Activated CD4-positive, alpha-beta T cell treated with anti-CD3 and anti-CD28 coated beads, Interleukin-2, amount 10 ng/mL, durations not matched to agents 24 days and 14 days (primary cell): ENCODE data around the gene SUMF2. TPM values are rescaled to one million over a fixed set of nuclear protein-coding genes. Genes with fewer than 3 reads are reported as not detected.
A peak's percentile ranks its signal among the peaks of the same experiment; 100 is the strongest.
"Not testable (repeated sequence)": the region's sequence is repeated elsewhere in the genome, so short reads cannot be mapped to it uniquely, and the experiment has no call there.

Experiments
- DNase-seq: peaks from one replicate; pipeline ENCODE4 v3.0.0; 2022
- H3K27ac Mint-ChIP-seq: one replicate; pipeline ENCODE4 v1.8.0; 2022; ENCODE audit warnings: mild to moderate bottlenecking, mixed read lengths
- H3K27me3 Mint-ChIP-seq: one replicate; pipeline ENCODE4 v1.8.0; 2022; ENCODE audit warnings: mixed read lengths
- H3K36me3 Mint-ChIP-seq: one replicate; pipeline ENCODE4 v1.8.0; 2022; ENCODE audit warnings: low read depth, mild to moderate bottlenecking, mixed read lengths
- H3K4me1 Mint-ChIP-seq: one replicate; pipeline ENCODE4 v1.8.0; 2021; ENCODE audit warnings: mixed read lengths
- H3K4me3 Mint-ChIP-seq: one replicate; pipeline ENCODE4 v1.8.0; 2022; ENCODE audit warnings: mild to moderate bottlenecking, moderate library complexity, mixed read lengths
- H3K9me3 Mint-ChIP-seq: one replicate; pipeline ENCODE4 v1.8.0; 2021; ENCODE audit warnings: mixed read lengths
- intact Hi-C: fragments of 100-400 bp; cut with micrococcal nuclease; formaldehyde crosslinking; loops from one replicate; pipeline ENCODE4 v1.15.1; 2023
- total RNA-seq: library from RNA; stranded (reverse); gene quantifications from 2 replicates; pipeline ENCODE4 v1.2.3, GENCODE V29; 2022

The SUMF2 gene
- total RNA-seq, 1 donor from 2014 or later: 154 TPM

DNA sequence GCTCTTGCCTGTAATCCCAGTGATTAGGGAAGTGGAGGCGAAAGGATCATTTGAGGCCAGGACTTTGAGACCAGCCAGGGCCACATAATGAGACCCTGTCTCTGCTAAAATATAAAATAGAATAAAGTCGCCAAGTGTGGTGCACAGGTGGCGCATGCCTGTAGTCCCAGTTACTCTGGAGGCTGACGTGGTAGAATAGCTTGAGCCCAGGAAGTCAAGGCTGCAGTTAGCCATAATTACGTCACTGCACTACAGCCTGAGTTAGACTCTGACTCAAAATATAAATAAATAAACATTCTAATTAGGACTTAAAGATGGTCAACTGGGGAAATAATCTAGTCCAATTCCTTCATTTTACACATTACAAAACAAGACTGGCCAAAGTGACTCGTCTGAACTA is 41.4 kb downstream of the SUMF2 start:
- DNase-seq: peak; percentile 74
- peaks cover 11% of the 10 kb centered on the region for H3K9me3 Mint-ChIP-seq
- intact Hi-C loops: loop anchor here (5.0 kb wide), 2 partner anchors 153 to 533 kb away; partner anchors contain the start of genes MRPS17 and VOPP1
- H3K27ac Mint-ChIP-seq: peak overlapping the region; percentile 98
- peaks cover 22% of the 10 kb centered on the region for H3K4me1 Mint-ChIP-seq
- H3K27me3 Mint-ChIP-seq: no peaks in the 10 kb centered on the region
- peaks cover 54% of the 10 kb centered on the region for H3K36me3 Mint-ChIP-seq
- H3K4me3 Mint-ChIP-seq: peak overlapping the region; percentile 95

DNA sequence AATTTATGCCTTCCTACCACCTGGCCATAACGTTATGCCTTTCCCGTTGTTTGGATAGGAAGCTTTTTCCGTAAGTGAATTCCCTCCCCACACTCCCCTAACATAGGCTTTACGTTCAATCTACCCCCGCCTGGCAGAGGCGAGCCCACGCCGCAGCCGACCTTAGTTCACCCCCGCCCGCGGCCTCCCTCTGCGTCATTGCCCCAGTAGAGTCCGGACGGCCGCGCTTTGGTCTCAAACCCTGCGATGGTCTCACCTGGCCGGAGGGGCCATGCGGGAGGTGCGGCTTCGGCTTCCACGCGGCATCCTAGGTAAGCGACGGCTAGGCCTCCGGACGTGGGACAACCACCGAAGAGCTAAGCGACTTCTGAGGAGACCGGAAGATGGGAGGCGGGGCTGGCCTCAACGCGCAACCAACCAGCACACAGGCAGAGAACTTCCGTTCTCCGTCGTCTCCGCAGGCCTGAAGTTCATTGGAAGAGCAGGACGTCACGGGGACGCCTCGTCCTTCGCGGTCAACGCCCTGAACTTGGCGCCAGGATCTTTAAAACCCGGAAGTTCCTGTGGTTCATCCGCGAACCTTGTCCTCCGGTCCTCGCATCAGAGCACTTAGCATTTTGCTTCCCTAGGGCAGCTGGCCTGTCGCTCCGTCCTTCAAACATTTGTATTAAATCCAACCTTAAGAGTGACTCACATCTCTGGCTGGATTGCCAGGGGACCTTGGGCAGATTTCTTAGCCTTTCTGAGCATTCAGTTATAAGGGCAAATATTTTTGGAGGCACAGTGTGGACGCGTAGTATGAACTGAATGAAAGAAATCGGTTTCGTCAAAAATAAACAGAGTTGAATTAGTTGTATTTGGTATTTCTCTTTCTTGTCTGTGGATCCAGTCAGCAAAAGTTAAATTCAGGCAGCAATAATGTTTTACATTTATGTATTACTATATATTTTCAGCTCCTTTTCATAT is 42.3 kb downstream of the SUMF2 start, which contains the start of gene CHCHD2:
CHCHD2 (minus strand) TSS at position 369 of the 966 bp plus-strand sequence; CDS start at position 306, 63 bp downstream.
- H3K4me3 Mint-ChIP-seq: peak within 1 kb of the TSS; percentile 95
- intact Hi-C loops: loop anchor here (1.0 to 5.0 kb wide), 7 partner anchors 42 to 1347 kb away; partner anchors contain the start of genes CCT6A, MRPS17, PSPH and SEC61G
- DNase-seq: peak; percentile 98
- peaks cover 11% of the 10 kb centered on the region for H3K9me3 Mint-ChIP-seq
- H3K4me1 Mint-ChIP-seq: peaks cover 23% of the 10 kb centered on the region
- H3K27me3 Mint-ChIP-seq: no peaks in the 10 kb centered on the region
- H3K27ac Mint-ChIP-seq: peak within 1 kb of the TSS; percentile 98
- H3K36me3 Mint-ChIP-seq: peaks cover 45% of the 10 kb centered on the region

DNA sequence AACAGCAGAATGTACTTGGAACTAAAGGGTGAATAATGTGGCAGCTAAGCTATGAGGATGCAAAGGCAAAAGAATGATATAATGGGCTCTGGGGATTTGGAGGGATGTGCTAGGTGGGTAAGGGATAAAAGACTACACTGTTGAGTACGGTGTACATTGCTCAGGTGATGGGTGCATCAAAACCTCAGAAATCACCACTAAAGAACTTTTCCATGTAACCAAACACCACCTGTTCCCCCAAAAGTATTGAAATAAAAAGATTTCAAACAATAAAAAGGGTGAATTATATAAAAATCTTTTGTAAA is 43.8 kb downstream of the SUMF2 start:
- intact Hi-C loops: loop anchor here (2.0 to 5.0 kb wide), 3 partner anchors 97 to 536 kb away; partner anchors contain the start of genes MRPS17 and VOPP1
- Mint-ChIP-seq H3K9me3 (peaks cover 11% of the 10 kb centered on the region), H3K27me3 (no peaks in the 10 kb centered on the region), H3K4me3 (peak overlapping the region; percentile 95), H3K27ac (peak overlapping the region; percentile 98), H3K36me3 (peaks cover 33% of the 10 kb centered on the region), H3K4me1 (peaks cover 23% of the 10 kb centered on the region)
- no peak for DNase-seq

DNA sequence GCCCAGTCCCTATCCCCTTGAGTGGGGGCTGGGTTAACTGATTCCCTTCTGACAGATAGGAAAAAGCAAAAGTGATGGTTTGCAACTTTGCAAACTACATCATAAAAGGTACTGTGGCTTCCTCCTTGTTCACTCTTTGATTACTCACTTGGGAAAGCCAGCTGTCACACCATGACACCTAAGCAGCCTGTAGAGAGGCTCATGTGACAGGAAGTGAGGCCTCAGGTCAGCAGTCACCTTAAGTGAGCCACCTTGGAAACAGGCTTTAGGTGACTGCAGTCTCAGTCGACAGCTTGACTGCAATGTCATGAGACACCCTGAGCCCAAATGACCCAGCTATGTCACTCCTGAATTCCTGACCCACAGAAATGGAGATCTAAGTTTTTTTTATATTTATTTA is 46.5 kb downstream of the SUMF2 start:
- no peak for DNase-seq
- Mint-ChIP-seq H3K27ac (no peak overlapping the region), H3K4me1 (peaks cover 14% of the 10 kb centered on the region), H3K4me3 (no peak overlapping the region), H3K36me3 (peaks cover 20% of the 10 kb centered on the region), H3K27me3 (peaks cover 8% of the 10 kb centered on the region), H3K9me3 (peaks cover 11% of the 10 kb centered on the region)
- intact Hi-C loops: no loop called here

DNA sequence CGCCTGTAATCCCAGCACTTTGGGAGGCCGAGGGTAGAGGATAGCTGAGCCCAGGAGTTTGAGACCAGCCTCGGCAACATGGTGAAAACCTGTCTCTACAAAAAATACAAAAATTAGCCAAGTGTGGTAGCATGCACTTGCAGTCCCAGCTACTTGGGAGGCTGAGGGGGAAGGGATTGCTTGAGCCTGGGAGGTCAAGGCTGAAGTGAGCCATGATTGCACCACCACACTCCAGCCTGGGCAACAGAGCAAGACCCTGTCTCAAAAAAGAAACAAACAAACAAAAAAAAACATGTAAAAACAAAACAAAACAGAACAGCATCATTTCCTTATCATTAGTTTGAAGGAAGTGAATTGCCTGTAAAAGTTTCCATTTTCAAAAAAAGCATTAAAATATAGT is 48.2 kb downstream of the SUMF2 start:
- intact Hi-C loops, H3K27ac Mint-ChIP-seq, H3K4me3 Mint-ChIP-seq, DNase-seq, H3K36me3 Mint-ChIP-seq, H3K4me1 Mint-ChIP-seq, H3K9me3 Mint-ChIP-seq: not testable (repeated sequence)
- peaks cover 14% of the 10 kb centered on the region for H3K27me3 Mint-ChIP-seq

DNA sequence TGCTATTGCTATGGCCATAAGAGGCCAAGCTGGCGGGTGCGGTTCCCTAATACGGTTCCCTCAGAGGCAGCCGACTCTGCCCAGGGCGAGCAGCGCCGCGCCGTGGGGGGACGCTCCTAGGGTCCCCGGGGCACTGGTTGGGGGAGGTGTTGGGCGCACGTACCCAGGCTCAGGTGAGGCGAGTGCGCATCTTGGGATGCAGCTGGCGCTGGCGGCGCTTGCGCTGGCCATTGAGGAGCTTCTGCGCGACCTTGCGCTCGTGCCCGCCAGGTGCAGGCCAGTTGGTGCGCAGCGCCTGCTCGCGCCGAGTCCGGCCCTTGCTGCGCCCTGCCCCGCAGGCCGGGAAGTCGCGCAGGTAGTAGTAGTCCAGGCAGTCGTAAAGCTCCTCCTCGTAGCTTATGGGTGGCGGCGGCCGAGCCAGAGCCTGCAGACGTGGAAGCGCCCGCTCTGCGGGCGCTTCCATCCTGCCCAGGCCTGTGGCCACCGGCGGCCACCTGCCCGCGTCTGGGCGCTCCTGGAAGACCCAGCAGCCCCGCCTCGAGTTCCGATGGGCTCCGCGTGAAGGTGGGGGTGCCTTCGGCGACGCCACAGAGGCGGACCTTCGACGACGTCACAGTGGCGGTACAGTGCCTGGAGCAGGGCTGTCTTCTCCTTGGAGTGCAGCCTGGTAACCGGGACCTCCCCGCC is 51.9 kb downstream of the SUMF2 start, which contains the start of gene NUPR2:
NUPR2 (minus strand) TSS at position 566 of the 687 bp plus-strand sequence; CDS start at position 463, 103 bp downstream.
- Mint-ChIP-seq H3K9me3 (no peaks in the 10 kb centered on the region), H3K36me3 (no peaks in the 10 kb centered on the region), H3K4me1 (no peaks in the 10 kb centered on the region), H3K27ac (no peak within 1 kb of the TSS), H3K4me3 (no peak within 1 kb of the TSS), H3K27me3 (peaks cover 20% of the 10 kb centered on the region)
- intact Hi-C loops: no loop called here
- no peak for DNase-seq

DNA sequence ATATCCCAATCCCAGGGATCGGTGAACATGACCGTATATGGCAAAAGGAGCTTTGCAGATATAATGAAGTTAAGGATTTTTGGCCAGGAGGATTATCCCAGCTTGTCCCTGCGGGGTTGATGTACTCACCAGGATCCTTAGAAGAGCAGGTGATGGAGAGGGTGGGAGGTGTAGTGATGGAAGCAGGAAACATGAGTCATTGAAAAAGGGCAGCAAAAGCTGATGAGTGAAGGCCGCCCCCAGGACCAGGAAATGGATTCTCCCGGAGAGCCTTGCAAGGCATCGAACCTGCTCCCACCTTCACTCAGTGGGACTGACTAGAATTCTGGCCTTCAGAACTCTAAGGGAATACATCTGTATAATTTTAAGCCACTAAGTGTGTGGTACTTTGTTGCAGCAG is 57.4 kb downstream of the SUMF2 start:
- Mint-ChIP-seq H3K36me3 (no peaks in the 10 kb centered on the region), H3K9me3 (no peaks in the 10 kb centered on the region), H3K4me1 (no peaks in the 10 kb centered on the region), H3K4me3 (no peak overlapping the region), H3K27me3 (peaks cover 10% of the 10 kb centered on the region), H3K27ac (no peak overlapping the region)
- intact Hi-C loops: no loop called here
- no peak for DNase-seq

DNA sequence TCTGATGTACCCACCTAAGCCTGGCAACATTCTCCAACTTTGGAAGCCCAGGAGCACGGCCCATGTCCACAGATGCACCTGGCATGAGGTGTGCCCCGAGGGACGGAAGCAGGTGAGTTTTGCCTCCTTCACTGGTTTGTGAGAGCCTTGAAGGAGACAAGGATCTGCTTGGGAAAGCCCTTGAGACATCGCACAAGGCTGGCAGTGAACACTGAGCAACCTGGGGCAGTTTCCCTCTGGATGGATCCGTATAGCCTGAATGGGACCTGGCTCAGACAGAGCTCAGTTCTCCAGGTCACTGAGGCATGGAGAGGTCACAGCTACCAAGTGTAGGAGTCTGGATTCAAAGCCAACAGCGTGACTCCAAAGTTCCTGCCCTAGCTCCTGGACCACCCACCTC is 60.9 kb downstream of the SUMF2 start:
- H3K9me3 Mint-ChIP-seq: no peaks in the 10 kb centered on the region
- H3K4me1 Mint-ChIP-seq: no peaks in the 10 kb centered on the region
- no peak overlapping the region for H3K4me3 Mint-ChIP-seq
- no peak overlapping the region for H3K27ac Mint-ChIP-seq
- no peaks in the 10 kb centered on the region for H3K27me3 Mint-ChIP-seq
- no peak for DNase-seq
- intact Hi-C loops: no loop called here
- no peaks in the 10 kb centered on the region for H3K36me3 Mint-ChIP-seq

DNA sequence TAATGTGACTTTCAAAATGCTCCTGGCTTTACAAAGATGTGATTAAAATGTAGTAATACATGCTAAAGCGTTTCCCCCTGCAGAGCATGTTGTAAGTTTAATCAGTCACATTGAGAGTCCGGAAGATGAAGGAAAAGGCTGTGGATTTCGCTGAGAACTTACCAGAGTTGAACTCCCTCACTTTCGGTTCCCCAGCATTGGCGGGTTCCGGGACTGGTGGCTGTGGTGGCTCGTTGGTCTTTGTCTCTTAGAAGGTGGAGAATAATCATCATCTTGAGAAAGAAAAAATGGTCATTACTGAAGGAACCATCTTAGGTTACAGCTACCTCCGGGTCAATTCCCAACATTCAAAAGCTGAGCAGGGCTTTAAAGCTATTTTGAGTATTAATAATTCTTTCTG is 61.7 kb downstream of the SUMF2 start:
- intact Hi-C loops: no loop called here
- no peak overlapping the region for H3K27ac Mint-ChIP-seq
- no peaks in the 10 kb centered on the region for H3K36me3 Mint-ChIP-seq
- no peaks in the 10 kb centered on the region for H3K4me1 Mint-ChIP-seq
- no peak overlapping the region for H3K4me3 Mint-ChIP-seq
- H3K27me3 Mint-ChIP-seq: no peaks in the 10 kb centered on the region
- no peaks in the 10 kb centered on the region for H3K9me3 Mint-ChIP-seq
- DNase-seq: no peak

DNA sequence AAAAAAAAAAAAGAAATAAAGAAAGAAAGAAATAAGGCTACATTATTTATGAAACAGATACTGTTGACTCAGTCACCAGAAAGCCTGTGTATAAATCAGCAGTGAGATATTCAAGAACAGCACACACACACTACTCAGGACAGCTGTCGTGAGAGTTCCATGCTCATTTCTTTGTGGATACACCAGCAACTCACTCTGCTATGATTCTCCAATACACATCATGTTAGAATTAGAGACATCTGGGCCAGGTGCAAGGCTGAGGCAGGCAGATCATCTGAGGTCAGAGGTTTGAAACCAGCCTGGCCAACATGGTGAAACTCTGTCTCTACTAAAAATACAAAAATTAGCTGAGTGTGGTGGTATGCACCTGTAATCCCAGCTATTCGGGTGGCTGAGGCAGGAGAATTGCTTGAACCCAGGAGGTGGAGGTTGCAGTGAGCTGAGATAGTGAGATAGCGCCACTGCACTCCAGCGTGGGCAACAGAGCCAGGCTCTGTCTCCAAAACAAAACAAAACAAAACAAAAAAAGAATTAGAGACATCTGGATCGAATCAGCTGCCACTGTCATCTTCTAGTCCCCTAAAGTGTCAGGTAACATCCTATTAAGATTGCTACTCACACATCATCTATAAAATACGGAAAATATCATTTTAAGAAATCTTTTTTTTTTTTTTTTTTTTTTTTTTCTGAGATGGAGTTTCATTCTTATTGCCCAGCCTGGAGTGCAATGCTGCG is 63.3 kb downstream of the SUMF2 start:
- DNase-seq: no peak
- no peak overlapping the region for H3K27ac Mint-ChIP-seq
- no peaks in the 10 kb centered on the region for H3K36me3 Mint-ChIP-seq
- no peaks in the 10 kb centered on the region for H3K4me1 Mint-ChIP-seq
- no peaks in the 10 kb centered on the region for H3K9me3 Mint-ChIP-seq
- H3K27me3 Mint-ChIP-seq: no peaks in the 10 kb centered on the region
- intact Hi-C loops: no loop called here
- H3K4me3 Mint-ChIP-seq: no peak overlapping the region

Other genes starting within 250 kb of the SUMF2 start
- gene SEPTIN14, start 201.5 kb upstream of the SUMF2 start, total RNA-seq: not detected in 2 replicates
- gene ZNF713, start 176.8 kb upstream of the SUMF2 start, total RNA-seq: 0.85 and 1.5 TPM in 2 replicates
- 36.4 and 37.6 TPM in 2 replicates for gene MRPS17, start 112.4 kb upstream of the SUMF2 start, total RNA-seq
- 52.0 and 53.1 TPM in 2 replicates for gene NIPSNAP2, start 99.7 kb upstream of the SUMF2 start, total RNA-seq
- 23.8 and 25.8 TPM in 2 replicates for gene PSPH, start 12.8 kb upstream of the SUMF2 start, total RNA-seq
- 339 and 342 TPM in 2 replicates for gene CCT6A, start 12.5 kb upstream of the SUMF2 start, total RNA-seq
- 2.8 and 5.0 TPM in 2 replicates for gene PHKG1, start 28.7 kb downstream of the SUMF2 start, total RNA-seq
- 627 and 634 TPM in 2 replicates for gene CHCHD2, start 42.2 kb downstream of the SUMF2 start, total RNA-seq
- gene NUPR2, start 52.1 kb downstream of the SUMF2 start, total RNA-seq: not detected in 2 replicates